ENCODE data around the gene GNL2.

DNA sequence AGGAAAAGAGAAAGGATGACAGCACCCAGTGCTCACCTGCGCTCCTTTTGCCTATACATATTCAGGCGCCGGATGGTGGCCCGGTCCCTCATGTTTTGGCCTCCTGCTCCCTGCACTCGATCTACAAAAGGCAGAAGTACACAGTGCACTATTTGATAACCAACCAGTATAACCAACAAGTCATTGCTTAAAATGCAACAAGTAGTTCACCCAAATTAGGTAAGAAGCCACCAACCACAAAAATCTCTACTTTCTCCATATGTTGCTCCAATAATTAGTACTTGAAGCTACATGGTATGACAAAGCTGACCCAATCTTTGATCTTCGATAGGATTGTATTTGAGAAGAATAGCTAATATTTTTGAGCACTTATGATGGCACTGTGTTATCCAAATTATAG lies 2.0 kb downstream of the GNL2 start:
- TF ChIP-seq, protein P1, sequence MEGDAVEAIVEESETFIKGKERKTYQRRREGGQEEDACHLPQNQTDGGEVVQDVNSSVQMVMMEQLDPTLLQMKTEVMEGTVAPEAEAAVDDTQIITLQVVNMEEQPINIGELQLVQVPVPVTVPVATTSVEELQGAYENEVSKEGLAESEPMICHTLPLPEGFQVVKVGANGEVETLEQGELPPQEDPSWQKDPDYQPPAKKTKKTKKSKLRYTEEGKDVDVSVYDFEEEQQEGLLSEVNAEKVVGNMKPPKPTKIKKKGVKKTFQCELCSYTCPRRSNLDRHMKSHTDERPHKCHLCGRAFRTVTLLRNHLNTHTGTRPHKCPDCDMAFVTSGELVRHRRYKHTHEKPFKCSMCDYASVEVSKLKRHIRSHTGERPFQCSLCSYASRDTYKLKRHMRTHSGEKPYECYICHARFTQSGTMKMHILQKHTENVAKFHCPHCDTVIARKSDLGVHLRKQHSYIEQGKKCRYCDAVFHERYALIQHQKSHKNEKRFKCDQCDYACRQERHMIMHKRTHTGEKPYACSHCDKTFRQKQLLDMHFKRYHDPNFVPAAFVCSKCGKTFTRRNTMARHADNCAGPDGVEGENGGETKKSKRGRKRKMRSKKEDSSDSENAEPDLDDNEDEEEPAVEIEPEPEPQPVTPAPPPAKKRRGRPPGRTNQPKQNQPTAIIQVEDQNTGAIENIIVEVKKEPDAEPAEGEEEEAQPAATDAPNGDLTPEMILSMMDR (conservative IDR thresholded peaks at IDR 0.05) = no peak
- no peak for TF ChIP-seq EZH2 (IDR thresholded peaks at IDR 0.05; ENCODE audit: low read depth)

Data from PC-9 (cell line).